Right lobe of liver (tissue), 6 donors: ENCODE data around the gene BTBD1. TPM values are rescaled to one million over a fixed set of nuclear protein-coding genes. Genes with fewer than 3 reads are reported as not detected.

Experiments
- ATAC-seq, 4 donors: fragments of 200-7000 bp; cut with Tn5 transposase; one replicate each; pipeline ENCODE4 v1.9.1; 2020; ENCODE audit warnings: mild to moderate bottlenecking in 4 of 4, moderate library complexity in 4 of 4
- DNase-seq, 3 donors: peaks; one replicate each; pipeline ENCODE4 v3.0.0-alpha.2; 2020
- H3K27ac ChIP-seq, 3 donors: fragments of 200-600 bp; one replicate each; pipeline ENCODE4 v1.8.0; 2022
- H3K27me3 ChIP-seq, 2 donors: fragments of 200-600 bp; one replicate each; pipeline ENCODE4 v1.8.0; 2022
- H3K36me3 ChIP-seq, 4 donors: fragments of 200-600 bp; sonication (generic) in 1 of 4; one replicate each; pipeline versions ENCODE4 v1.5.1 to v1.8.0; 2017 to 2022; ENCODE audit warnings: control low read depth in 1 of 4
- H3K4me1 ChIP-seq, 4 donors: fragments of 200-600 bp; sonication (generic) in 1 of 4; one replicate each; pipeline versions ENCODE4 v1.5.1 to v1.8.0; 2017 to 2022; ENCODE audit warnings: control low read depth in 1 of 4
- H3K4me3 ChIP-seq, 3 donors: fragments of 200-600 bp; one replicate each; pipeline ENCODE4 v1.8.0; 2022
- H3K9me3 ChIP-seq, 4 donors: fragments of 200-600 bp; sonication (generic) in 1 of 4; one replicate each; pipeline versions ENCODE4 v1.5.1 to v1.8.0; 2017 to 2022; ENCODE audit warnings: control low read depth in 1 of 4
- CTCF ChIP-seq, 4 donors: fragments of 200-600 bp in 3 of 4; fragments of 450-650 bp in 1 of 4; IDR thresholded peaks; one replicate each; pipeline versions ENCODE4 v1.5.1 to v1.8.0; 2016 to 2022; ENCODE audit warnings: antibody characterized with exemption in 4 of 4, mild to moderate bottlenecking in 2 of 4
- POLR2A ChIP-seq: fragments of 450-650 bp; IDR thresholded peaks from one replicate; pipeline ENCODE4 v1.6.1; 2017; ENCODE audit warnings: antibody characterized with exemption, mild to moderate bottlenecking
- WGBS: methylation state at CpG from one replicate; pipeline ENCODE4 v1.1.6; 2018; ENCODE audit warnings: low coverage, low lambda C conversion rate; ENCODE audit not compliant: insufficient coverage; ENCODE audit errors: missing lambda C conversion rate; 5-methylcytosine and 5-hydroxymethylcytosine counted together
- intact Hi-C, 2 donors: fragments of 100-400 bp; cut with DNase I; formaldehyde crosslinking; loops; one replicate each; pipeline versions ENCODE4 v1.11.2 to v1.14.1; 2022
- total RNA-seq, 6 experiments: library from RNA; depleted of rRNA in 2 of 6; stranded (reverse); fragments of >200 nt in 2 of 6; fragmentation: NEBNext Ultra II Directional in 3 of 6; extraction: Animal tissue kit (Norgen Biotek cat#: 25700) in 3 of 6; gene quantifications; one replicate each; pipeline versions ENCODE4 v1.1.0 to v1.2.4, GENCODE V29; 2016 to 2023
- donor health status: DM: no; HTN: yes; CAD: no.
- donor health status: DM: no; HTN: no; CAD: no.
- donor health status: DM: no; HTN: no; CAD: no.
- donor health status: DM: no; HTN: yes; CAD: no.
- donor health status: DM: no; HTN: yes; CAD: no.

BTBD1 gene
- total RNA-seq, 6 experiments from 2014 or later: 15.7 to 49.9 (median 24.2) TPM

GRCh38 chr15:83113881-83114674 lies 47.0 kb upstream of the BTBD1 start:
- intact Hi-C loops: no loop called here
- H3K36me3 ChIP-seq: no peaks in the 10 kb centered on the region
- no peak for ATAC-seq
- WGBS: 54% methylated on average over 3 of the region's 5 CpGs
- H3K4me3 ChIP-seq: no peak overlapping the region
- H3K27ac ChIP-seq: no peak overlapping the region
- no peaks in the 10 kb centered on the region for H3K9me3 ChIP-seq
- H3K27me3 ChIP-seq: no peaks in the 10 kb centered on the region
- TF ChIP-seq POLR2A: no peak
- H3K4me1 ChIP-seq: no peaks in the 10 kb centered on the region
- no peak for DNase-seq

- Histone ChIP-seq H3K4me3 (no peak overlapping the region), H3K9me3 (no peaks in the 10 kb centered on the region), H3K27me3 (no peaks in the 10 kb centered on the region), H3K27ac (no peak overlapping the region), H3K4me1 (peaks cover 0 to under 1% (median 0%) of the 10 kb centered on the region in 4 donors), H3K36me3 (no peaks in the 10 kb centered on the region)
- ATAC-seq (peak in 1 of 4 donors; percentile 5), DNase-seq (no peak)
- WGBS: 13% methylated on average over 1 of the region's 3 CpGs
- TF ChIP-seq POLR2A (no peak), CTCF (IDR thresholded peaks at IDR 0.05) (no peak)
- intact Hi-C loops: no loop called here
Observed at GRCh38 chr15:83112956-83113299, 45.9 kb upstream of the BTBD1 start.

- intact Hi-C loops: no loop called here
- Histone ChIP-seq H3K9me3 (no peaks in the 10 kb centered on the region), H3K27ac (no peak overlapping the region), H3K27me3 (no peaks in the 10 kb centered on the region), H3K4me3 (no peak overlapping the region), H3K36me3 (no peaks in the 10 kb centered on the region), H3K4me1 (peaks cover 0 to 5% (median 0%) of the 10 kb centered on the region in 4 donors)
- WGBS: 28% methylated on average over 6 of the region's 8 CpGs
- TF ChIP-seq POLR2A (no peak), CTCF (IDR thresholded peaks at IDR 0.05) (no peak)
- ATAC-seq: peak; percentile 15 to 61 (median 26)
- no peak for DNase-seq
Observed at GRCh38 chr15:83112233-83112955, 45.3 kb upstream of the BTBD1 start.

- H3K9me3 ChIP-seq: no peaks in the 10 kb centered on the region
- no peaks in the 10 kb centered on the region for H3K36me3 ChIP-seq
- TF ChIP-seq POLR2A (no peak), CTCF (IDR thresholded peaks at IDR 0.05) (no peak)
- DNase-seq (no peak), ATAC-seq (no peak)
- no peaks in the 10 kb centered on the region for H3K27me3 ChIP-seq
- H3K4me1 ChIP-seq: peaks cover 0 to 11% (median 0%) of the 10 kb centered on the region in 4 donors
- H3K27ac ChIP-seq: no peak overlapping the region
- WGBS: 90% methylated on average over 3 of the region's 3 CpGs
- H3K4me3 ChIP-seq: no peak overlapping the region
- intact Hi-C loops: no loop called here
Observed at GRCh38 chr15:83111149-83111548, 44.1 kb upstream of the BTBD1 start.

GRCh38 chr15:83110381-83110780 lies 43.3 kb upstream of the BTBD1 start:
- DNase-seq (no peak), ATAC-seq (no peak)
- no peaks in the 10 kb centered on the region for H3K36me3 ChIP-seq
- no peak overlapping the region for H3K27ac ChIP-seq
- WGBS: 52% methylated on average over 3 of the region's 3 CpGs
- TF ChIP-seq CTCF (IDR thresholded peaks at IDR 0.05): no peak
- no peak for TF ChIP-seq POLR2A
- peaks cover 0 to 11% (median 0%) of the 10 kb centered on the region in 4 donors for H3K4me1 ChIP-seq
- no peak overlapping the region for H3K4me3 ChIP-seq
- H3K27me3 ChIP-seq: no peaks in the 10 kb centered on the region
- intact Hi-C loops: no loop called here
- no peaks in the 10 kb centered on the region for H3K9me3 ChIP-seq
